ENCODE measurements around the gene VWA3B. TPM values are rescaled to one million over a fixed set of nuclear protein-coding genes. Genes with fewer than 3 reads are reported as not detected.

VWA3B gene
- total RNA-seq, 3 donors from 2014 or later, result not detected

DNA sequence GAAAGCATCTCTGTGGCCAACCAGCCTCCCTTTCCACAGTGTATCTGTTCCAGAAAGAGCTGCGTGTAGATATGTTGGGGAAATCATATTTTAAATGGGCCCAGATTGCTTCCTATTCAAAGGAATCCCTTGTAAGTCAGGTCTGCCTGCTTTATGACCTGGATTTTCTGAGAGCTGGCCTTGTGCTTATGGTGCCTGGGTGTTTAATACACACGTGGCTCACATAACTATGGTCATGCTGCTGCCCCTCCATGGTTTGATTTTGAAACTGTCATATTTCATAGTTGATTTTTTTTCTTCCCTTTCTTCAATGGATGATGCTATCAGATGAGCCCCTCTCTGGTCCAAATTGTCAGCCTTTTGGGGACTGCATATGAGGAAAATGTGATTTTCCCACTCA lies 147.8 kb downstream of the VWA3B start:
- no peak for DNase-seq (ENCODE audit: low spot score in 2 of 2)
- intact Hi-C loops (cut with DNase I; ENCODE audit: low total_unique reads), result no loop called here
- Histone ChIP-seq H3K9me3 (no peaks in the 10 kb centered on the region), H3K27me3 (no peaks in the 10 kb centered on the region), H3K36me3 (no peaks in the 10 kb centered on the region), H3K4me1 (no peaks in the 10 kb centered on the region), H3K4me3 (no peak overlapping the region), H3K27ac (no peak overlapping the region)
- no peak for TF ChIP-seq POLR2AphosphoS5 (IDR thresholded peaks at IDR 0.05)
- no peak for TF ChIP-seq CTCF (IDR thresholded peaks at IDR 0.05)
- no peak for TF ChIP-seq POLR2A (IDR thresholded peaks at IDR 0.05)

GRCh38 chr2:98236935-98237334 lies 150.0 kb downstream of the VWA3B start:
- no peak for DNase-seq (ENCODE audit: low spot score in 2 of 2)
- Histone ChIP-seq H3K4me1 (no peaks in the 10 kb centered on the region), H3K27me3 (no peaks in the 10 kb centered on the region), H3K27ac (no peak overlapping the region), H3K9me3 (no peaks in the 10 kb centered on the region), H3K4me3 (no peak overlapping the region), H3K36me3 (no peaks in the 10 kb centered on the region)
- TF ChIP-seq POLR2A (IDR thresholded peaks at IDR 0.05), result no peak
- no peak for TF ChIP-seq POLR2AphosphoS5 (IDR thresholded peaks at IDR 0.05)
- no peak for TF ChIP-seq CTCF (IDR thresholded peaks at IDR 0.05)
- intact Hi-C loops (cut with DNase I; ENCODE audit: low total_unique reads), result no loop called here

DNA sequence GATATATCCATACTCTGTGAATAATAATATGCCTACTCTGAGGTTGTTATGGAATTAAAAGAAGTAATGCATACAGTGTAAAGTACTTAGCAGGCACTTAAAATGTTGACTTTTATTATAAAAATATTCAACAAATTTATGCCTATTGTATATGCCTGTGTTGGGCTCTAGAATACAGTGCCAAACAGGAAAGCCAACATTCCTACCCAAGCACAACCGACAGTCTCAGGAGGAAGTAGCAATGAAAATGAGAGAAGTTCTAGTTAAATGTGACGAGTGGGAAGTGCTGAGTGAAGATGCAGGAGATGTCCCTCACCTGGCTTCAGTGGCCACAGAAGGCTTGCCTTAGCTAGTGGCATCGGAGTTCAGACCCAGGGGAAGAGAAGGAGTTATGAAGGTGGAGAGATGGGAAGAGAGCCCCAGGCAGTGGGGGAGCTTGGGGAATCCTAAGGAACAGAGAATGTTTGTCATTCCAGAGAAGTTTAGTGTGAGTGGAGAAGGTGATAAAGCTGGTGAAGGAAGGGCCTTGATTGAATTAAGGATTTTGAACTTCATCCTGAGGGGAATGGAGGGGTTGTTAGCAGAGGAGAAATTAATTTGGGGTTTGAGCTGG lies 153.9 kb downstream of the VWA3B start:
- Histone ChIP-seq H3K4me3 (no peak overlapping the region), H3K4me1 (no peaks in the 10 kb centered on the region), H3K36me3 (no peaks in the 10 kb centered on the region), H3K27me3 (no peaks in the 10 kb centered on the region), H3K9me3 (no peaks in the 10 kb centered on the region), H3K27ac (no peak overlapping the region)
- TF ChIP-seq POLR2A (IDR thresholded peaks at IDR 0.05) (no peak), CTCF (IDR thresholded peaks at IDR 0.05) (no peak)
- intact Hi-C loops (cut with DNase I; ENCODE audit: low total_unique reads), result no loop called here
- no peak for DNase-seq (ENCODE audit: low spot score in 2 of 2)

- DNase-seq (ENCODE audit: low spot score in 2 of 2), result no peak
- H3K9me3 ChIP-seq, result no peaks in the 10 kb centered on the region
- TF ChIP-seq POLR2A (IDR thresholded peaks at IDR 0.05) (no peak), POLR2AphosphoS5 (IDR thresholded peaks at IDR 0.05) (no peak), CTCF (IDR thresholded peaks at IDR 0.05) (no peak)
- intact Hi-C loops (cut with DNase I; ENCODE audit: low total_unique reads), result no loop called here
- H3K27me3 ChIP-seq, result no peaks in the 10 kb centered on the region
- H3K36me3 ChIP-seq, result no peaks in the 10 kb centered on the region
- H3K4me1 ChIP-seq, result no peaks in the 10 kb centered on the region
- no peak overlapping the region for H3K4me3 ChIP-seq
- no peak overlapping the region for H3K27ac ChIP-seq
Measured at GRCh38 chr2:98241592-98241991, 154.6 kb downstream of the VWA3B start.

DNA sequence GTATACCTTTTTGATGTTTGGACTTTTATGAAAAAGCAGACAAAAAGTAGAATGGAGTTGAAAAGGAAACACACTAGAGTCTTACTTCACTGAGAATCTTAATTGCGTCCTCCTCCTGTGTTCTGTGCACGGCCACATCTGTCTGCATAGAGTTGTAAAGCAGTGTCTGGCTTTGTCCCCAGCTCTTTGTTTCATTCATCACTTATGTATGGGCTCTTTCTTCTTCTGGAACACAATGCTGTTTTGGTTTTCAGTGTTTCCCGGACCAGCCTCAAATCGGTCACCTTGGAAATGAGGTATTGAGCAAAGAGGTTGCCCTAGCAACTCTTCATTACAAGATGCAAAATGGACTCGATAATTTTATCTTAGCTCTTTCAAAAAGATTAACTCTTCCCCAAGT lies 155.0 kb downstream of the VWA3B start:
- no peak overlapping the region for H3K27ac ChIP-seq
- no peak overlapping the region for H3K4me3 ChIP-seq
- intact Hi-C loops (cut with DNase I; ENCODE audit: low total_unique reads), result no loop called here
- TF ChIP-seq CTCF (IDR thresholded peaks at IDR 0.05), result no peak
- no peak for TF ChIP-seq POLR2A (IDR thresholded peaks at IDR 0.05)
- TF ChIP-seq POLR2AphosphoS5 (IDR thresholded peaks at IDR 0.05), result no peak
- H3K9me3 ChIP-seq, result no peaks in the 10 kb centered on the region
- no peaks in the 10 kb centered on the region for H3K36me3 ChIP-seq
- H3K4me1 ChIP-seq, result no peaks in the 10 kb centered on the region
- H3K27me3 ChIP-seq, result no peaks in the 10 kb centered on the region
- DNase-seq (ENCODE audit: low spot score in 2 of 2), result no peak
